Thymus (tissue), 11 donors: ENCODE measurements around the gene SH3RF3. TPM values are rescaled to one million over a fixed set of nuclear protein-coding genes. Genes with fewer than 3 reads are reported as not detected.

Source experiments
- DNase-seq, 9 donors: peaks; one replicate each; pipeline ENCODE4 v3.0.0-alpha.2; 2013; ENCODE audit warnings: low spot score in 9 of 9, low read depth in 6 of 9, missing footprints in 1 of 9
- H3K27ac ChIP-seq, 2 donors: one replicate each; pipeline ENCODE4 v1.5.1; 2013; ENCODE audit warnings: control low read depth in 1 of 2, low read depth in 1 of 2, low read length in 1 of 2, mild to moderate bottlenecking in 1 of 2, moderate library complexity in 1 of 2
- H3K27me3 ChIP-seq, 2 donors: one replicate each; pipeline ENCODE4 v1.5.1; 2013; ENCODE audit warnings: low read length in 1 of 2; ENCODE audit not compliant: control insufficient read depth in 2 of 2, insufficient read depth in 1 of 2
- H3K36me3 ChIP-seq, 2 donors: one replicate each; pipeline ENCODE4 v1.5.1; 2013; ENCODE audit warnings: low read length in 1 of 2, mild to moderate bottlenecking in 1 of 2, moderate library complexity in 1 of 2; ENCODE audit not compliant: control insufficient read depth in 2 of 2, insufficient read depth in 2 of 2
- H3K4me1 ChIP-seq, 2 donors: one replicate each; pipeline ENCODE4 v1.5.1; 2013; ENCODE audit warnings: low read length in 2 of 2; ENCODE audit not compliant: control insufficient read depth in 2 of 2, insufficient read depth in 2 of 2
- H3K4me3 ChIP-seq, 2 donors: one replicate each; pipeline ENCODE4 v1.5.1; 2013; ENCODE audit warnings: low read length in 2 of 2, control low read depth in 1 of 2, mild to moderate bottlenecking in 1 of 2
- H3K9me3 ChIP-seq, 2 donors: one replicate each; pipeline ENCODE4 v1.5.1; 2013; ENCODE audit warnings: low read length in 1 of 2, mild to moderate bottlenecking in 1 of 2; ENCODE audit not compliant: control insufficient read depth in 2 of 2, insufficient read depth in 1 of 2
- WGBS: extraction: QIAGEN DNeasy Blood & Tissue Kit; methylation state at CpG from one replicate; pipeline ENCODE4 v1.1.7; 2013; 5-methylcytosine and 5-hydroxymethylcytosine counted together
- polyA plus RNA-seq: library from polyadenylated mRNA; stranded (reverse); fragments of 200-250 nt; gene quantifications from one replicate; pipeline ENCODE4 v1.2.3, GENCODE V29; 2013
- total RNA-seq: library from RNA; stranded (reverse); fragments of 120-200 nt; gene quantifications from one replicate; pipeline ENCODE4 v1.2.4, GENCODE V29; 2013
- donor health status: healthy.

The SH3RF3 gene
- total and polyA plus RNA-seq, 2 donors, result 3.2 to 8.2 TPM

DNA sequence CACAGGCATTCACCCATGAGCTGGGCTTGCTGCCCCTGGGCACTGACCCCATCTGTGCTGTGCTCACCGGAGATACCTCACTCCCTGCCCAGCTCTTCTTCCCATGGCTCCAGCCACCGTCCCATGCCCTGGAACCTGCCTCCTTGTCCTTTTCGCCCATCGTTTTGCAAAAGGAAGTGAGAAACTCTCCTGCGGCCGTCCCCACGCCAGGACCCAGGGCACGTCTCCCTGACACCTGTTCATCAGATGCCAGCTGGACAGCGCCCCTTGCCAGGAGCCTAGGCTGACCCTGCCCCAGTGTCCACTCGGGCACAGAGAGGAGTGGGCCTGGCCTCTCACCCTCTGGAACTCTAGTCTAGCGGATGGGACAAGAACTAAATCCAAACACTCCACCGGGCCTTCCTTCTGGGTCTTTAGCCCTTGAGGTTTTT, 246.1 kb downstream of the SH3RF3 start:
- DNase-seq, result no peak
- WGBS, result 96% methylated on average over 12 of the region's 12 CpGs
- no peak overlapping the region for H3K27ac ChIP-seq
- H3K36me3 ChIP-seq, result no peaks in the 10 kb centered on the region
- H3K27me3 ChIP-seq, result peaks cover 2 to 3% of the 10 kb centered on the region in 2 donors
- peaks cover 0 to 3% of the 10 kb centered on the region in 2 donors for H3K4me1 ChIP-seq
- no peaks in the 10 kb centered on the region for H3K9me3 ChIP-seq
- H3K4me3 ChIP-seq, result no peak overlapping the region

DNA sequence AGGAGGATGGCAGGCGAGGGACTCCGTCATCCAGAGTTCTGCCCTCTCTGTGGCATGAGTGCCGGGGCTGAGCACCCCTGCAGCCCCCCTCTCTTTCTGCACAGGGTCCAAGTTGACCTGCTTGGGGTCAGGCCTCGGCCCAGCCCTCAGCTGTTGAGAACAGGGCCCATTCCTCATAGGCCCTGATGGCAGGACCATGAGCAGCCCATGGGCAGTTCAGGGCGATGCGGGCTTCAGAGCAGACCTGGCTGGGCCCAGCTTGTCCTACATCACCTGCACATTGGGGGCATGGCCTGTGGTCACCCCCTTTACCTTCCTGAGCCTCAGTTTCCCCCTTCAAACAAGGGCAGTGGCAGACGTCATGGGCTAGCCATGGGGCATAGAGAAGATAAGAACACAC, 246.7 kb downstream of the SH3RF3 start:
- WGBS, result 97% methylated on average over 7 of the region's 7 CpGs
- Histone ChIP-seq H3K27me3 (peaks cover 2 to 3% of the 10 kb centered on the region in 2 donors), H3K4me3 (no peak overlapping the region), H3K36me3 (no peaks in the 10 kb centered on the region), H3K9me3 (no peaks in the 10 kb centered on the region), H3K27ac (no peak overlapping the region), H3K4me1 (peaks cover 0 to 3% of the 10 kb centered on the region in 2 donors)
- DNase-seq, result no peak

DNA sequence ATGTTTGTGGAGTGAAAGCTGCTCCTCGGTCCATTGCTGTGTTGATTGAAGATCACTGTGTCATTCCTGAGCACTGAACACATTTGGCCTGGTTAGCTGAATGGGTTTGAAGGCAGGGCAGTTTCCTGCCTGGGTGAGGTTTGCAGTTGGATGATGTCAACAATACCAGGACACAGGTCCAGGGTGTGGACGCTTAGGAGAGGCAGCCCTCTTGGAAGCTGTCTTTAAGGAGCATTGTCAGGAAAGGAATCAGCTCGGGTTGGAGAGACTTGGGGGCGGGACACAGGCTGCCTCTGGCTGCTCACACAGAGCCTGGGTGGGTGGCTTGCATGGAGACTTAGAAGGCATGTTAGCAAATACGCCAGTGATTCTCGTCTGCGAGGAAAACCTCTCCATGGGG, 247.1 kb downstream of the SH3RF3 start:
- no peak for DNase-seq
- no peaks in the 10 kb centered on the region for H3K9me3 ChIP-seq
- 95% methylated on average over 7 of the region's 7 CpGs for WGBS
- no peak overlapping the region for H3K4me3 ChIP-seq
- H3K4me1 ChIP-seq, result peaks cover 0 to 3% of the 10 kb centered on the region in 2 donors
- H3K27me3 ChIP-seq, result peaks cover 2 to 3% of the 10 kb centered on the region in 2 donors
- H3K27ac ChIP-seq, result no peak overlapping the region
- H3K36me3 ChIP-seq, result no peaks in the 10 kb centered on the region

DNA sequence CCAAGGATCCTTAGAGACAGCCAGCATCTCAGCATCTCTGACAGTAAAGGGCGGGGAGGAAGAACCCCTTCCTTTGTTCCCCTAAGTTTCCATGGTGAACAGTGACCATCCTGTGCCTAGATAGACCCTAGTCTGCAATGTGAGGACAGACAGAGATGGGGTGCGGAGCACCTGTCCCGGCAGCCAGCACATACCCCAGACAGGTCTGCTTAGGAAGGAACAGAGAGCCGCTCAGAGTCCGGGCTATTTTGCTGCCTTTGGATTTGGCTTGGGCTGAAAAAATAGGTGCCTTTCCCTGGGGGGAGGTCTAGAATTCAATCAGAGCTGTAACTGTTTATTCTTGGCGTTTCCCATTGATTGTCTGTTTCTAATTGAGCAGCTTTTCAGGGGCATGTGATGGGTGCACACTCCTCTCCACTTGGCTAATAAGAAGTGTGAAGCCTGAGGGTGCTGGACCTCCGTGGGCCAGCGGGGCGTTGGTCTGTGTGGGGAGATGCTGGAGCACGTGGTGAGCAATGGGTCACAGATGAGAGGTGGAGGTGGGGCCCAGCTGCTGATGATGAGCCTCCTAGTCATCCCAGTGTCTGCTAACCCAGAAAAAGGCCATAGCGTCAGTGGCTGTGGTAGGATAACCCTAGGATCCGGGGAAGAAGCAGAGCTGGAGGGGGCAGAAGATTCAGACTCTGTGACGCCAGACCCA, 247.9 kb downstream of the SH3RF3 start:
- WGBS, result 97% methylated on average over 13 of the region's 13 CpGs
- no peak for DNase-seq
- no peak overlapping the region for H3K27ac ChIP-seq

DNA sequence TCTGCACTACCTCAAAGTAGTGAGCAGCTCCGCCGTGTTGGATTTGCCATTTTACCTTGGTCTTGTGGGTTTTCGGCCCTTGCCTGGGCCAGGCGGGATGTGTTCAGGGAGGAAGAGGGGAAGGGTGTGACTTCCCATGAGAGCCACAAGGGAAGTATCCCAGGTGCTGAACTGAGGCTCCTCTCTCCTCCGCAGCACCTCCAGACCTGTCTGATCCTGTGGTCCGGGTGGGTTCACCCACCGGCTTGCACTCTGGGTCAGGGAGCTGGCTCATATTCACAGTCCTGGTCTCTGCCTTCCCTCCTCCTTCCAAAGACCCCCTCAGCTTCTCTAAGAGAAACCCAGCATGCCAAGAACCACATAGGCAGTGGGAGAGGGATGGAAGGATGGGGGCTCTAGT, 249.0 kb downstream of the SH3RF3 start:
- Histone ChIP-seq H3K27me3 (peaks cover 2 to 3% of the 10 kb centered on the region in 2 donors), H3K36me3 (no peaks in the 10 kb centered on the region), H3K4me3 (no peak overlapping the region), H3K4me1 (peaks cover 0 to 9% of the 10 kb centered on the region in 2 donors), H3K27ac (no peak overlapping the region), H3K9me3 (no peaks in the 10 kb centered on the region)
- DNase-seq, result no peak
- WGBS, result 97% methylated on average over 7 of the region's 7 CpGs

More for the DNA sequence above, 247.9 kb downstream of the SH3RF3 start:
- Histone ChIP-seq H3K4me3 (no peak overlapping the region), H3K9me3 (no peaks in the 10 kb centered on the region), H3K4me1 (peaks cover 0 to 3% of the 10 kb centered on the region in 2 donors), H3K36me3 (no peaks in the 10 kb centered on the region), H3K27me3 (peaks cover 2 to 3% of the 10 kb centered on the region in 2 donors)

DNA sequence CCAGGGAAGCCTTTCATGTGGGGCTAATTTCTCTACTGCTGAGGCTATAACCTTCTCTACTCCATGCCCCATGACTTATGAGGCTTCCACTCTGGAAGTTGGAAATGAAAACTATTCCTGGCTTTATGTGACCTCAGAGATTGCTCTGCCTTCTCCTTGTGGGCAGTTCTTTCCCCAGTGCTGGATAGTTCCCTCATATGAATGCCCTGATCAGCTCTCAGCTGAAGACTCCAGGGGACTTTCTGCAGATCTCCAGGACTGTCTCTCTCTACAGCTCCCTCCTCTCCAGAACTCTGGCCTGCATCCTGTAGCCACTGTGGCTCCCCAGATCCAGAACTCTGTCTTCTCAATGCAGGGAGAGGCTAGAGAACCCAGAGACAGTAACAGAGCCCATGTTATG, 249.7 kb downstream of the SH3RF3 start:
- no peak overlapping the region for H3K27ac ChIP-seq
- peaks cover 2 to 3% of the 10 kb centered on the region in 2 donors for H3K27me3 ChIP-seq
- H3K9me3 ChIP-seq, result no peaks in the 10 kb centered on the region
- H3K36me3 ChIP-seq, result no peaks in the 10 kb centered on the region
- no peak overlapping the region for H3K4me3 ChIP-seq
- H3K4me1 ChIP-seq, result peaks cover 0 to 14% of the 10 kb centered on the region in 2 donors
- DNase-seq, result no peak

DNA sequence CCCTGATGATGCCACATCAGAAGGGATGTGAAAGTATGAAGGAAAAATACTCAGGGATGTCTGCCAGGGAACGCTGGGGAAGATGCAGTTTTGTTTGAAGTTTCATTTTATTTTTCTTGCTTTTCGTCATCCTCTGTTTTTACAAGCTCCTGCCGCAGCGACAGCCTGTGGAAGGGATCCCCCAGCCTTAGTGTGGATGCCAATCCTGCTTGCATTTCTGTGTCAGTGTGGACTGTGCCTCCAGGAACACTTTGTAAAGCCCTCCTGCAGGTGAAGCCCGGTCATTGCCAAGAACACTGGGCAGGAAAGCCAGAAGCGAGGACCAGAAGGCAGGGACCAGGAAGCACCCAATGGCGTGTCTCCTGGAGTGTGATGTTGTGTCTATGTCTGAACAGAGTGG, 250.5 kb downstream of the SH3RF3 start:
- Histone ChIP-seq H3K36me3 (no peaks in the 10 kb centered on the region), H3K4me1 (peaks cover 0 to 16% of the 10 kb centered on the region in 2 donors), H3K9me3 (no peaks in the 10 kb centered on the region), H3K27ac (no peak overlapping the region), H3K4me3 (no peak overlapping the region), H3K27me3 (peaks cover 2 to 3% of the 10 kb centered on the region in 2 donors)
- no peak for DNase-seq
- 92% methylated on average over 7 of the region's 7 CpGs for WGBS

DNA sequence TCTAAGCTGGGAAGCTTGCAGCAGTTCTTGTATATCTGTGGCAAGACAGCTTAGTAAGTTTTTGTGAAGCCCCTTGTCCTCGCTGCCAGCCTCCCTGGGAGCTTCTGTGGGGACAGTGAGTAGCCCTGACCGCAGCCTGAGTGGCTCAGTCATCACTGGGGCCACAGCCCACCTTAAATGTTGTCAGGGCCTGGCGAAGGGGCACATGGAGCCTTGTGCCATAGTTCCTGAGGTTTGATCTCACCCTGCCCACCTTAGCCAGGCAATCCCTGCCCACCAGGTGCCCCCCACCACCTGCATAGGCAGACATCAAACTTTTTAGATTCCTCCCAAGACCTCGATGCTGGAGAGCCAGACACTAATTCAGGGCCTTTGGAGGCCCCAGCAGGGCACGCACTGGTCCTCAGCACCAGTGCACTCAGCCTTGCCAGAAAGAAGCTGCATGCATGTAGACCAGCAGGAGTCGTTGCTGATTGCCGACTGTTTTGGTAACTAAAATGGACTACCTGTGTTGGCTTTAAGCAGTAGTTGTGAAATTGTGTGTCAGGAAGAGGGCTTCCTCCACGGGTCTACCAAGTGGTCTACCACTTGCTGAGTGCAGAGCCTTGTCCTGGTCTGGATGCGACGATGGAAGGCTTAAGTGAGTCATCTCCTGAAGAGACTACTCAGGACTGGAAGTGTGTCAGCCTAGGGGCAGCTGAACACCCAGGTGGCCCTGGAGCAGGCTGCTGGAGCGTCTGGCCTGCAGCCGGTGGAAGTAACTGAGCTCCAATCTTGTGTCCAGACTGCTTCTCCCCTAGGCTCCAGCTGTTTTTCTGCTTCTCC, 251.7 kb downstream of the SH3RF3 start:
- DNase-seq, result no peak
- no peaks in the 10 kb centered on the region for H3K9me3 ChIP-seq
- WGBS, result 96% methylated on average over 12 of the region's 12 CpGs

DNA sequence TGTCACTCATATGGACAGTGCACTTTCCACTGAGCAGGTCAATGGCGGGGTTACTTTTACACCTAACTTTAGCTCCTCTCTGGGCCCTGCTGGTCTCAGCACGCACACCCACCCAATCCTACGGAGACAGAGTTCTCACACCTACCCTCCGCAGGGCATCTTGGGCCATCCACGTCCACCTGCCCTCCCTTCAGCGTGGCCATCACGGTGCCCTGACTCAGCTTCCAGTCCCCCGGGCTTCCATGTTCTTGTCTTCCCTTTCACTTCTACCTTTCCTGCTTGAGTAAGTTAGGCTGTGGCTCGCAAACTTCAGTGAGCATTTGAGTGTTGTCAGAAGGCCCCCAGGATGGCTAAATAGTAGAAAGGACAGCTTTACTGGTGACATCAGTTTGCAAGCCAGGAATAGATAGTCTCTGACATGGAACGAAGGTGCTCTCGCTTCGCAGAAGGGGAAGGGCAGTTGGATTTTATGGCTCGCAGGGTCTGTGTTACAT, 252.4 kb downstream of the SH3RF3 start:
- Histone ChIP-seq H3K4me1 (peaks cover 0 to 16% of the 10 kb centered on the region in 2 donors), H3K9me3 (no peaks in the 10 kb centered on the region), H3K4me3 (no peak overlapping the region), H3K27me3 (peaks cover 2 to 3% of the 10 kb centered on the region in 2 donors), H3K36me3 (no peaks in the 10 kb centered on the region), H3K27ac (no peak overlapping the region)
- 97% methylated on average over 13 of the region's 13 CpGs for WGBS
- DNase-seq, result no peak

More for the DNA sequence above, 251.7 kb downstream of the SH3RF3 start:
- peaks cover 0 to 16% of the 10 kb centered on the region in 2 donors for H3K4me1 ChIP-seq
- no peak overlapping the region for H3K27ac ChIP-seq
- H3K27me3 ChIP-seq, result peaks cover 2 to 3% of the 10 kb centered on the region in 2 donors
- no peaks in the 10 kb centered on the region for H3K36me3 ChIP-seq
- H3K4me3 ChIP-seq, result no peak overlapping the region
